ENCODE data around the gene ADRA2B.

The ADRA2B gene

GRCh38 chr2:96158554-96158940 lies 42.2 kb upstream of the ADRA2B start:
- FAIRE-seq = no peak
- no peak for DNase-seq (ENCODE audit: insufficient read length, low spot score)
- TF ChIP-seq CTCF (IDR thresholded peaks at IDR 0.05; ENCODE audit: insufficient read depth, missing control alignments) = no peak

GRCh38 chr2:96157649-96158553 lies 41.5 kb upstream of the ADRA2B start:
- no peak for DNase-seq (ENCODE audit: insufficient read length, low spot score)
- no peak for TF ChIP-seq CTCF (IDR thresholded peaks at IDR 0.05; ENCODE audit: insufficient read depth, missing control alignments)
- no peak for FAIRE-seq

- no peak for TF ChIP-seq CTCF (IDR thresholded peaks at IDR 0.05; ENCODE audit: insufficient read depth, missing control alignments)
- DNase-seq (ENCODE audit: insufficient read length, low spot score) = no peak
- no peak for FAIRE-seq
These were observed 40.7 kb upstream of the ADRA2B start for GRCh38 chr2:96156926-96157648.

- no peak for TF ChIP-seq CTCF (IDR thresholded peaks at IDR 0.05; ENCODE audit: insufficient read depth, missing control alignments)
- no peak for DNase-seq (ENCODE audit: insufficient read length, low spot score)
- no peak for FAIRE-seq
These were observed 39.8 kb upstream of the ADRA2B start for GRCh38 chr2:96156011-96156820.

- DNase-seq (ENCODE audit: insufficient read length, low spot score) (no peak), FAIRE-seq (no peak)
- TF ChIP-seq CTCF (IDR thresholded peaks at IDR 0.05; ENCODE audit: insufficient read depth, missing control alignments) = no peak
These were observed 38.4 kb upstream of the ADRA2B start for GRCh38 chr2:96154506-96155380.

GRCh38 chr2:96153991-96154431 lies 37.6 kb upstream of the ADRA2B start:
- TF ChIP-seq CTCF (IDR thresholded peaks at IDR 0.05; ENCODE audit: insufficient read depth, missing control alignments) = no peak
- FAIRE-seq = no peak
- no peak for DNase-seq (ENCODE audit: insufficient read length, low spot score)
